Peyer's patch (tissue), 4 donors: Measurements from ENCODE around the gene TMEM121B. TPM values are rescaled to one million over a fixed set of nuclear protein-coding genes. Genes with fewer than 3 reads are reported as not detected.

Source experiments
- DNase-seq, 3 donors: peaks; one replicate each; pipeline ENCODE4 v3.0.0-alpha.2; 2017 to 2019
- H3K27ac ChIP-seq, 4 donors: fragments of 200-600 bp; sonication (generic); one replicate each; pipeline ENCODE4 v1.5.1; 2016 to 2019
- H3K27me3 ChIP-seq, 2 donors: fragments of 200-600 bp; sonication (generic); one replicate each; pipeline ENCODE4 v1.5.1; 2019
- H3K36me3 ChIP-seq, 3 donors: fragments of 200-600 bp; sonication (generic); one replicate each; pipeline ENCODE4 v1.5.1; 2016 to 2019
- H3K4me1 ChIP-seq, 4 donors: fragments of 200-600 bp; sonication (generic); one replicate each; pipeline ENCODE4 v1.5.1; 2016 to 2019
- H3K4me3 ChIP-seq, 4 donors: fragments of 200-600 bp; sonication (generic); 1 replicate in 3 of 4; 2 replicates in 1 of 4; pipeline ENCODE4 v1.5.1; 2016 to 2019; ENCODE audit warnings: mild to moderate bottlenecking in 1 of 4
- H3K9me3 ChIP-seq, 4 donors: fragments of 200-600 bp; sonication (generic); one replicate each; pipeline ENCODE4 v1.5.1; 2016 to 2019; ENCODE audit warnings: mild to moderate bottlenecking in 1 of 4
- POLR2A ChIP-seq, 2 donors: fragments of 450-650 bp; IDR thresholded peaks; one replicate each; pipeline ENCODE4 v1.5.1; 2017; ENCODE audit warnings: antibody characterized with exemption in 2 of 2, mild to moderate bottlenecking in 2 of 2, moderate library complexity in 2 of 2
- total RNA-seq, 4 donors: library from RNA; depleted of rRNA; stranded (reverse); fragments of >200 nt; gene quantifications; one replicate each; pipeline ENCODE4 v1.1.0, GENCODE V29; 2016
- TF ChIP-seq, protein P1 (sequence below), 6 experiments: fragments of 450-650 bp in 4 of 6; fragments of 200-600 bp in 2 of 6; sonication (generic) in 1 of 6; IDR thresholded peaks; one replicate each; pipeline ENCODE4 v1.5.1; 2017 to 2019; ENCODE audit warnings: antibody characterized with exemption in 6 of 6, mild to moderate bottlenecking in 3 of 6, moderate library complexity in 1 of 6

The TMEM121B gene
- total RNA-seq, 4 donors from 2014 or later, result 0.18 to 0.76 (median 0.40) TPM; not detected in 1

DNA sequence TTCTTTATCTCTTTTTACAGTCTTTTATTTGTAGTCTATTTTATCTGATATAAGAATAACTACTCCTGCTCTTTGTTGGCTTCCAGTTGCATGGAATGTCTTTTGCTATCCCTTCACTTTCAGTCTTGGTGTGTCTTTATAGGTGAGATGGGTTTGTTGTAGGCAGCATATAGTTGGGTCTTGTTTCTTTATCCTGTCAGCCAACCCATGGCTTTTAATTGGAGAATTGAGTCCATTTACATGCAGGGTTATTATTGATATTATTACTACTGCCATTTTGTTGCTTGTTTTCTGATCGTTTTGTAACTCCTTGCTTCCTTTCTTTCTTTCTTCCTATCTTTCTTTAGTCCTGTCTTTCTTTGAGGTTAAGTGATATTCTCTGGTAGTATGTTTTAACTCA is 48.3 kb downstream of the TMEM121B start:
- TF ChIP-seq POLR2A (IDR thresholded peaks at IDR 0.05), result no peak
- TF ChIP-seq, protein P1, sequence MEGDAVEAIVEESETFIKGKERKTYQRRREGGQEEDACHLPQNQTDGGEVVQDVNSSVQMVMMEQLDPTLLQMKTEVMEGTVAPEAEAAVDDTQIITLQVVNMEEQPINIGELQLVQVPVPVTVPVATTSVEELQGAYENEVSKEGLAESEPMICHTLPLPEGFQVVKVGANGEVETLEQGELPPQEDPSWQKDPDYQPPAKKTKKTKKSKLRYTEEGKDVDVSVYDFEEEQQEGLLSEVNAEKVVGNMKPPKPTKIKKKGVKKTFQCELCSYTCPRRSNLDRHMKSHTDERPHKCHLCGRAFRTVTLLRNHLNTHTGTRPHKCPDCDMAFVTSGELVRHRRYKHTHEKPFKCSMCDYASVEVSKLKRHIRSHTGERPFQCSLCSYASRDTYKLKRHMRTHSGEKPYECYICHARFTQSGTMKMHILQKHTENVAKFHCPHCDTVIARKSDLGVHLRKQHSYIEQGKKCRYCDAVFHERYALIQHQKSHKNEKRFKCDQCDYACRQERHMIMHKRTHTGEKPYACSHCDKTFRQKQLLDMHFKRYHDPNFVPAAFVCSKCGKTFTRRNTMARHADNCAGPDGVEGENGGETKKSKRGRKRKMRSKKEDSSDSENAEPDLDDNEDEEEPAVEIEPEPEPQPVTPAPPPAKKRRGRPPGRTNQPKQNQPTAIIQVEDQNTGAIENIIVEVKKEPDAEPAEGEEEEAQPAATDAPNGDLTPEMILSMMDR (IDR thresholded peaks at IDR 0.05), result no peak
- Histone ChIP-seq H3K9me3 (no peaks in the 10 kb centered on the region), H3K27ac (no peak overlapping the region), H3K4me1 (no peaks in the 10 kb centered on the region), H3K36me3 (no peaks in the 10 kb centered on the region), H3K4me3 (no peak overlapping the region), H3K27me3 (no peaks in the 10 kb centered on the region)
- no peak for DNase-seq

Other genes starting within 250 kb of the TMEM121B start
- gene GAB4, start 113.1 kb downstream of the TMEM121B start, total RNA-seq, result not detected
- 10 to 100 TPM; 12.4 to 23.6 (median 18.3) TPM for gene IL17RA, start 36.4 kb downstream of the TMEM121B start, total RNA-seq
- gene HDHD5, start 37.9 kb upstream of the TMEM121B start, total RNA-seq, result 10 to 100 TPM; 15.7 to 42.0 (median 31.0) TPM
- 10 to 100 TPM in 2 of 4 donors, 1 to 10 TPM in 2; 7.4 to 52.8 (median 14.2) TPM for gene ADA2, start 98.1 kb upstream of the TMEM121B start, total RNA-seq
- 1 to 10 TPM in 1 of 4 donors, under 1 TPM in 3; 0.18 to 5.0 (median 0.69) TPM for gene CECR2, start 248.1 kb upstream of the TMEM121B start, total RNA-seq